ENCODE data around the gene SNRPE. TPM values are rescaled to one million over a fixed set of nuclear protein-coding genes. Genes with fewer than 3 reads are reported as not detected.

SNRPE gene
- total RNA-seq, result 10 to 100 TPM; 12.9 to 28.5 TPM
- 100 to 1,000 TPM in 1 of 2 donors, 10 to 100 TPM in 1; 44.2 to 128 TPM for polyA plus RNA-seq

DNA sequence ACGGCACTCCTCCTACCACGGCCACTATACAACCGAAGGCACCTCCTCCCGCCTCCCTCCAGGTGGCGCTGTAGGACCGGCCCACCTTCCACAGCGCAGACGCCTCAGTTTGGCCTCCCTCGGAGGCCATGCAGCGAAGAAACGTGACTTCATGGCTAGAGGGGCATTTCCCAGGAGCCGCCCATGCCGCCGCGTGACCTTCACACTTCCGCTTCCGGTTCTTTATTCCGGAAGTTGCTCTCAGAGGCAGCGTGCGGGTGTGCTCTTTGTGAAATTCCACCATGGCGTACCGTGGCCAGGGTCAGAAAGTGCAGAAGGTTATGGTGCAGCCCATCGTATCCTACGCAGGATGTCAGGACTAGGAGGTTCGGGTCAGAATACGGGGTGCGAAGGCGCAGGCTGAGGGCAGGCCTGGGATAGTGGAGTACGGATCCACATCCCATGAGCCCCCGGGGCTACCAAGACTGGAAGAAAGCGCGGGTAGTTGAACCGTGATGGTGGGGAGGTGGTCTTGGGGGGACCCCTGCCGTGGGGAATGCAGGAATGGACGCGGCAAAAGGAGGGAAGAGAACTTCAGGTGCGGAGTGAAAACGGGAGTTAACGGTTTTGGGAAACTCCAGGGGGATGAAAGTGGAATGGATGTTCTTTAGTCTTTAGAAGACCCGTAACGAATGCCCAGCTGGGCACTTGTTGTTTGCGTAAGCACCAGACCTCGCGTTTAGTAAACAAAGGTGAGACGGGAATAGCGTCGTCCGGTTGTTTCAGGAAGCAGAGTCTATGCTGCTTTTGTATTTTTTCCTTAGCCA, at the start of gene SNRPE:
TSS of gene SNRPE (plus strand) at position 221 of the 806 bp plus-strand sequence. CDS start at position 282, 61 bp downstream.
- Histone ChIP-seq H3K9ac (ENCODE audit: low read depth in 1 of 2, low read length in 2 of 2) (peak within 1 kb of the TSS; percentile 84 to 90), H3K36me3 (ENCODE audit: control insufficient read depth in 4 of 4, insufficient read depth in 3 of 4, low read depth in 1 of 4, low read length in 3 of 4) (peaks cover 10 to 27% (median 24%) of the 10 kb centered on the region in 4 donors), H3K9me3 (ENCODE audit: control insufficient read depth in 4 of 4, low read length in 3 of 4) (no peaks in the 10 kb centered on the region), H3K27me3 (ENCODE audit: control insufficient read depth in 4 of 4, insufficient read depth in 4 of 4, low read length in 3 of 4) (no peaks in the 10 kb centered on the region), H3K27ac (ENCODE audit: low read depth in 1 of 2, low read length in 2 of 2) (peak within 1 kb of the TSS; percentile 59 to 74), H3K4me3 (ENCODE audit: low read depth in 1 of 3, low read length in 3 of 3) (peak within 1 kb of the TSS; percentile 72 to 99 (median 83)), H3K4me1 (ENCODE audit: control insufficient read depth in 4 of 4, insufficient read depth in 4 of 4, low read length in 3 of 4) (peaks cover 5 to 18% (median 17%) of the 10 kb centered on the region in 4 donors)
- peak; percentile 89 for TF ChIP-seq YY1 (IDR thresholded peaks at IDR 0.05)
- TF ChIP-seq, protein P1, sequence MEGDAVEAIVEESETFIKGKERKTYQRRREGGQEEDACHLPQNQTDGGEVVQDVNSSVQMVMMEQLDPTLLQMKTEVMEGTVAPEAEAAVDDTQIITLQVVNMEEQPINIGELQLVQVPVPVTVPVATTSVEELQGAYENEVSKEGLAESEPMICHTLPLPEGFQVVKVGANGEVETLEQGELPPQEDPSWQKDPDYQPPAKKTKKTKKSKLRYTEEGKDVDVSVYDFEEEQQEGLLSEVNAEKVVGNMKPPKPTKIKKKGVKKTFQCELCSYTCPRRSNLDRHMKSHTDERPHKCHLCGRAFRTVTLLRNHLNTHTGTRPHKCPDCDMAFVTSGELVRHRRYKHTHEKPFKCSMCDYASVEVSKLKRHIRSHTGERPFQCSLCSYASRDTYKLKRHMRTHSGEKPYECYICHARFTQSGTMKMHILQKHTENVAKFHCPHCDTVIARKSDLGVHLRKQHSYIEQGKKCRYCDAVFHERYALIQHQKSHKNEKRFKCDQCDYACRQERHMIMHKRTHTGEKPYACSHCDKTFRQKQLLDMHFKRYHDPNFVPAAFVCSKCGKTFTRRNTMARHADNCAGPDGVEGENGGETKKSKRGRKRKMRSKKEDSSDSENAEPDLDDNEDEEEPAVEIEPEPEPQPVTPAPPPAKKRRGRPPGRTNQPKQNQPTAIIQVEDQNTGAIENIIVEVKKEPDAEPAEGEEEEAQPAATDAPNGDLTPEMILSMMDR (IDR thresholded peaks at IDR 0.05; ENCODE audit: low read depth, low read length, missing input control), result peak; percentile 97
- peak; percentile 63 to 82 for TF ChIP-seq EGR1 (IDR thresholded peaks at IDR 0.05; ENCODE audit: low read depth in 2 of 2)
- peak; percentile 51 to 53 for TF ChIP-seq HNF4A (conservative IDR thresholded peaks at IDR 0.05)
- TF ChIP-seq, protein P2, sequence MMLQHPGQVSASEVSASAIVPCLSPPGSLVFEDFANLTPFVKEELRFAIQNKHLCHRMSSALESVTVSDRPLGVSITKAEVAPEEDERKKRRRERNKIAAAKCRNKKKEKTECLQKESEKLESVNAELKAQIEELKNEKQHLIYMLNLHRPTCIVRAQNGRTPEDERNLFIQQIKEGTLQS (IDR thresholded peaks at IDR 0.05), result peak; percentile 25
- no peak for TF ChIP-seq HNF4G (IDR thresholded peaks at IDR 0.05)
- peak; percentile 96 for TF ChIP-seq RAD21 (IDR thresholded peaks at IDR 0.05)
- peak; percentile 98 for TF ChIP-seq NR2F2 (IDR thresholded peaks at IDR 0.05)
- TF ChIP-seq, protein P3, sequence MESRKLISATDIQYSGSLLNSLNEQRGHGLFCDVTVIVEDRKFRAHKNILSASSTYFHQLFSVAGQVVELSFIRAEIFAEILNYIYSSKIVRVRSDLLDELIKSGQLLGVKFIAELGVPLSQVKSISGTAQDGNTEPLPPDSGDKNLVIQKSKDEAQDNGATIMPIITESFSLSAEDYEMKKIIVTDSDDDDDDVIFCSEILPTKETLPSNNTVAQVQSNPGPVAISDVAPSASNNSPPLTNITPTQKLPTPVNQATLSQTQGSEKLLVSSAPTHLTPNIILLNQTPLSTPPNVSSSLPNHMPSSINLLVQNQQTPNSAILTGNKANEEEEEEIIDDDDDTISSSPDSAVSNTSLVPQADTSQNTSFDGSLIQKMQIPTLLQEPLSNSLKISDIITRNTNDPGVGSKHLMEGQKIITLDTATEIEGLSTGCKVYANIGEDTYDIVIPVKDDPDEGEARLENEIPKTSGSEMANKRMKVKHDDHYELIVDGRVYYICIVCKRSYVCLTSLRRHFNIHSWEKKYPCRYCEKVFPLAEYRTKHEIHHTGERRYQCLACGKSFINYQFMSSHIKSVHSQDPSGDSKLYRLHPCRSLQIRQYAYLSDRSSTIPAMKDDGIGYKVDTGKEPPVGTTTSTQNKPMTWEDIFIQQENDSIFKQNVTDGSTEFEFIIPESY (IDR thresholded peaks at IDR 0.05), result peak; percentile 79
- no peak for TF ChIP-seq FOXA2 (IDR thresholded peaks at IDR 0.05)
- TF ChIP-seq SP1 (IDR thresholded peaks at IDR 0.05), result peak; percentile 68
- TF ChIP-seq, protein P4, sequence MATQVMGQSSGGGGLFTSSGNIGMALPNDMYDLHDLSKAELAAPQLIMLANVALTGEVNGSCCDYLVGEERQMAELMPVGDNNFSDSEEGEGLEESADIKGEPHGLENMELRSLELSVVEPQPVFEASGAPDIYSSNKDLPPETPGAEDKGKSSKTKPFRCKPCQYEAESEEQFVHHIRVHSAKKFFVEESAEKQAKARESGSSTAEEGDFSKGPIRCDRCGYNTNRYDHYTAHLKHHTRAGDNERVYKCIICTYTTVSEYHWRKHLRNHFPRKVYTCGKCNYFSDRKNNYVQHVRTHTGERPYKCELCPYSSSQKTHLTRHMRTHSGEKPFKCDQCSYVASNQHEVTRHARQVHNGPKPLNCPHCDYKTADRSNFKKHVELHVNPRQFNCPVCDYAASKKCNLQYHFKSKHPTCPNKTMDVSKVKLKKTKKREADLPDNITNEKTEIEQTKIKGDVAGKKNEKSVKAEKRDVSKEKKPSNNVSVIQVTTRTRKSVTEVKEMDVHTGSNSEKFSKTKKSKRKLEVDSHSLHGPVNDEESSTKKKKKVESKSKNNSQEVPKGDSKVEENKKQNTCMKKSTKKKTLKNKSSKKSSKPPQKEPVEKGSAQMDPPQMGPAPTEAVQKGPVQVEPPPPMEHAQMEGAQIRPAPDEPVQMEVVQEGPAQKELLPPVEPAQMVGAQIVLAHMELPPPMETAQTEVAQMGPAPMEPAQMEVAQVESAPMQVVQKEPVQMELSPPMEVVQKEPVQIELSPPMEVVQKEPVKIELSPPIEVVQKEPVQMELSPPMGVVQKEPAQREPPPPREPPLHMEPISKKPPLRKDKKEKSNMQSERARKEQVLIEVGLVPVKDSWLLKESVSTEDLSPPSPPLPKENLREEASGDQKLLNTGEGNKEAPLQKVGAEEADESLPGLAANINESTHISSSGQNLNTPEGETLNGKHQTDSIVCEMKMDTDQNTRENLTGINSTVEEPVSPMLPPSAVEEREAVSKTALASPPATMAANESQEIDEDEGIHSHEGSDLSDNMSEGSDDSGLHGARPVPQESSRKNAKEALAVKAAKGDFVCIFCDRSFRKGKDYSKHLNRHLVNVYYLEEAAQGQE (IDR thresholded peaks at IDR 0.05), result peak; percentile 33
- peak; percentile 49 for TF ChIP-seq FOXA1 (IDR thresholded peaks at IDR 0.05)
- peak; percentile 97 to 99 for TF ChIP-seq GABPA (IDR thresholded peaks at IDR 0.05 in 1 of 2, conservative IDR thresholded peaks at IDR 0.05 in 1 of 2)
- TF ChIP-seq, protein P5, sequence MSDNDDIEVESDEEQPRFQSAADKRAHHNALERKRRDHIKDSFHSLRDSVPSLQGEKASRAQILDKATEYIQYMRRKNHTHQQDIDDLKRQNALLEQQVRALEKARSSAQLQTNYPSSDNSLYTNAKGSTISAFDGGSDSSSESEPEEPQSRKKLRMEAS (IDR thresholded peaks at IDR 0.05), result peak; percentile 99
- peak; percentile 66 to 81 for TF ChIP-seq RXRA (IDR thresholded peaks at IDR 0.05)
- TF ChIP-seq TAF1 (conservative IDR thresholded peaks at IDR 0.05), result no peak
- TF ChIP-seq JUND (IDR thresholded peaks at IDR 0.05), result peak; percentile 26 to 42
- peak; percentile 96 for DNase-seq (ENCODE audit: low spot score)
- WGBS, result under 1% methylated on average over 48 of the region's 48 CpGs
